Measurements from ENCODE around the gene HOXB5. TPM values are rescaled to one million over a fixed set of nuclear protein-coding genes. Genes with fewer than 3 reads are reported as not detected.

Gene HOXB5
- total and polyA plus RNA-seq, 3 donors from 2014 or later: 0.50 to 1.7 (median 0.71) TPM

DNA sequence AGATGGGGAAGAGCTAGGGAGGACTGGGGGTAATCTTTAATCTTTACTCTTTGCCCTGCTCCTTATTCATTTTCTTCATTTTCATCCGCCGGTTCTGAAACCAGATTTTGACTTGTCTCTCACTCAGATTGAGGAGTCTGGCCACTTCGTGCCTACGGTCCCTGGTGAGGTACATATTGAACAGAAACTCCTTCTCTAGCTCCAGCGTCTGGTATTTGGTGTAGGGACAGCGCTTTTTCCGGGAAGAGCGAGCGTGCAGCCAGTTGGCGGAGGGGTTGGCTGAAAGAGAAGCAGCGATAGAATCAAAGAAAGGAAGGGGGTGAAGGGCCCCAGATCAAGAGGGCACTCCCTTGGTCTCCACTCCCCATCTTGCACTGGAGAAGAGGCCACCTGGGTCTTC lies 29.3 kb upstream of the HOXB5 start:
- no peak for DNase-seq
- H3K4me3 ChIP-seq: no peak overlapping the region
- H3K36me3 ChIP-seq (ENCODE audit: low read depth, missing control alignments): no peaks in the 10 kb centered on the region
- WGBS, 2 donors: 36 to 45% methylated on average over 11 of the region's 11 CpGs
- intact Hi-C loops (cut with DNase I; ENCODE audit: low total_unique reads): no loop called here
- no peaks in the 10 kb centered on the region for H3K9me3 ChIP-seq
- no peak overlapping the region for H3K27ac ChIP-seq
- peaks cover 4% of the 10 kb centered on the region for H3K27me3 ChIP-seq
- no peak for TF ChIP-seq CTCF (IDR thresholded peaks at IDR 0.05)
- TF ChIP-seq POLR2A (IDR thresholded peaks at IDR 0.05): no peak
- H3K4me1 ChIP-seq: peaks cover 7% of the 10 kb centered on the region

DNA sequence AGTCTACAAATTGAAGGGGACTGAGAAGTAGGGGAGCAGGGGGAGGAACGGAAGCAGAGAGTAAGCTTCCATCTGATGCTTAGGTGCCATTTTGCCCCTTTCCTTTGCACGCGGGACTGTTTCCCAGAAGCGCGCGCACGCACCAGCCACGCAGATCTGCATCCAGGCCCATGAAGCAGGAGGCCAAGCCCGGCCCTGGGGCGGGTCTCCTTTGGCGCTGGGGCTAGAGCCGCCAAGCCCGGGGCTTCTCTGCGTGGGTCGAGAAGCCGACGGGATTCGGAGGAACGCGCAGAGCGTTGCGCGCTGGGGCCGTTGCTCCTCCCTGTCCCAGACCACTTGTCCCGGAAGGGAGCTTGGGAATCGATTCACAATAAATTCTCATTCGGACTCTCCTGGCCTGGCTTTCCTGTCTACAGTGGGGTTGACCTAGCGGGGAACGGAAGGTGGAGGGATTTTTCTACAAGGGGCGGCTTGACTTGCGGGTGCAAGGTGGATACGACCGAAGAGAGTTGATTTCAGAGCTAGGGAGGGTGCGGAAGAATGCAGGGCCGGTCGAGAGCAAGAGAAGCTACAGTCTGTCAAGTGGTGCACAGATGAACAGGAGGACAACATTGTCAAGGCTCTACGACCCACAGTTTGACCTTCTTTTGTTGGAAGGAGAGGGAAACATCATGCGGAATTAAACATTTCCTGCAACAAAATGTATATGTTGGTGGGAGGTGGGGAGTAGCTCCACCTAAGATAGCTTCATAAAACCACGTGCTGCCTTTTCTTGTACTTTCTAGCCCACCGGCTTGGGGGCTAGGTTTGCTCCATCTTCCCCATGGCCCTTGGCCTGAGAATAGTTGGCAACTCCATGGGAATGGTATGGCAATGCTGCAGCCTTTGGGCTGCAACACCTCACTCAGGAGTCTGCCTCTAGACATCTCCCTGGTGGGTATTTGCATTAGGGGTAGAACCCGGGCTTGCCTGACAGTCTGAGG lies 28.1 kb upstream of the HOXB5 start:
- no peak overlapping the region for H3K27ac ChIP-seq
- no peaks in the 10 kb centered on the region for H3K9me3 ChIP-seq
- intact Hi-C loops (cut with DNase I; ENCODE audit: low total_unique reads): no loop called here
- peaks cover 7% of the 10 kb centered on the region for H3K4me1 ChIP-seq
- DNase-seq: no peak
- peaks cover 6% of the 10 kb centered on the region for H3K27me3 ChIP-seq
- H3K36me3 ChIP-seq (ENCODE audit: low read depth, missing control alignments): no peaks in the 10 kb centered on the region
- H3K4me3 ChIP-seq: no peak overlapping the region
- TF ChIP-seq CTCF (IDR thresholded peaks at IDR 0.05): no peak
- no peak for TF ChIP-seq POLR2A (IDR thresholded peaks at IDR 0.05)
- 16 to 18% methylated on average over 22 to 28 of the region's 41 CpGs for WGBS, 2 donors

DNA sequence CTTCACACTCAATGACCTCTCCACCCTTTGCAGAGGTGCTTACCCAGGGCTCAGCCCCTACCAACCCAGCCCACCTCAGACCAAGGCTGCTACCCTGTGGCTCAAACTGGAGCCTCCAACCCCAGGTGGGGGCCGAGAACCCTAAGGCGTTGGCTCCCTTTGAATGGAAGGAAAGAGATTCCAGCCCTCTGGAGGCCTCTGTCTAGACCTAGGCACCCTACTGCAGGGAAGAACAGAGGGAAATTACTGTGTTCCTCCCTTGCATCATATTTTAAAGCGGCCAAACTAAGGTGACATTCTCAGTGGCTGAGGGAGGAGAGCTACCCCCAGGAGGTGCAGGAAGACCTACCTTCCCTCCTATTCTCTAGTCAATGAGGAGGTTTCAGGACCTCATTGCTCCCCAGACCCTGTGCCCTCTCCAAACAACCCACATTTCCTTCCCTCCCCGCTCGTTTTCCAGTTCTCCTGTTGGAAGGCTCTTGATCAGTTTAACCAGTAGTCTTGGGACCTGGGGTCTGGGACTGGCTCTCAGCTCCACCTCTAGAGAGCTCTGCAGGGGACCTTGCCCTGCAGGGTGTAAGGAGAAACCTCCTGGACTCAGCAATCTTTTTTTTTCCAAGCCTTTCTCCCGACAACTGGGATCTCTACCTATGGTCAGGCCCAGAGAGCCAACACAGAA lies 27.0 kb upstream of the HOXB5 start:
- 36 to 51% methylated on average over 6 of the region's 6 CpGs for WGBS, 2 donors
- no peak overlapping the region for H3K27ac ChIP-seq

DNA sequence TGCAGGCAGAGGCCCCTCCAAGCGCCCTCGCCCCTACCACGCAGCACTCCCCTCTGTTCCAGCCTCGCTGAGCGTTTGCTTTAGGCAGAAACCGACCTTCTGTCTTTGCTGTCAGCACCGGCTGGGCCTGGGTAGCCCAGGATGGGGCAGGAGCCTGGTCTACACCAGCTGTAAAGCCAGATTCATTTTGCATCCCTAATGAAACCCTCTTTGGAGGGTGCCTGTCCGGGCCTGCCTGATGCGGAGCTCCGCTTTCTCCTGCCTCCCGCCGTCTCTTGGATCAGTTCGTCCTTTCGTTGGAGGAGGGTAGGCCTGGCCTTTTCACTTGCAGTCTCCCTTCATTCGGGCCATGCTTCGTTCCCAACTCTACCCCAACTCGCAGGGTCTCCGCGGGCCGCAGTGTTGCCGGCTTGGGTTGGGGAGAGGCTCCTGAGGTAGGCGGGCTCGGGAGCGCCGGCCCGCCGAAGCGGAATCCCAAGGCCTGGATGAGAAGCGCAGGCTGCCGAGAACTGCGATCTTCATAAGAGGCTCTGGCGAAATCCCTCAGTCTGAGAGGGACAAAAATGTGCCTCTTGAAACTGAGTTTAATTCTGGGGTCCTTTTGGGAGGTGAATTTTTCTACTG lies 26.4 kb upstream of the HOXB5 start:
- Histone ChIP-seq H3K36me3 (ENCODE audit: low read depth, missing control alignments) (no peaks in the 10 kb centered on the region), H3K27me3 (peaks cover 9% of the 10 kb centered on the region), H3K4me3 (no peak overlapping the region), H3K4me1 (no peaks in the 10 kb centered on the region), H3K27ac (no peak overlapping the region), H3K9me3 (no peaks in the 10 kb centered on the region)
- DNase-seq: no peak
- no peak for TF ChIP-seq CTCF (IDR thresholded peaks at IDR 0.05)
- no peak for TF ChIP-seq POLR2A (IDR thresholded peaks at IDR 0.05)
- WGBS, 2 donors: 14 to 20% methylated on average over 25 to 32 of the region's 32 CpGs
- intact Hi-C loops (cut with DNase I; ENCODE audit: low total_unique reads): no loop called here

More for the DNA sequence above, 27.0 kb upstream of the HOXB5 start:
- no peak for DNase-seq
- Histone ChIP-seq H3K36me3 (ENCODE audit: low read depth, missing control alignments) (no peaks in the 10 kb centered on the region), H3K9me3 (no peaks in the 10 kb centered on the region), H3K27me3 (peaks cover 9% of the 10 kb centered on the region), H3K4me3 (no peak overlapping the region), H3K4me1 (no peaks in the 10 kb centered on the region)
- TF ChIP-seq POLR2A (IDR thresholded peaks at IDR 0.05) (no peak), CTCF (IDR thresholded peaks at IDR 0.05) (no peak)
- intact Hi-C loops (cut with DNase I; ENCODE audit: low total_unique reads): no loop called here

Measured in testis (tissue), 3 donors.